NCI-H774 (cell line): Measurements from ENCODE around the gene ADCY7.
"Not testable (repeated sequence)": the region's sequence is repeated elsewhere in the genome, so short reads cannot be mapped to it uniquely, and the experiment has no call there.

ENCODE experiments used
- DNase-seq: peaks from one replicate; lab custom pipeline; 2025; lab: John Stamatoyannopoulos, UW

The ADCY7 gene

DNA sequence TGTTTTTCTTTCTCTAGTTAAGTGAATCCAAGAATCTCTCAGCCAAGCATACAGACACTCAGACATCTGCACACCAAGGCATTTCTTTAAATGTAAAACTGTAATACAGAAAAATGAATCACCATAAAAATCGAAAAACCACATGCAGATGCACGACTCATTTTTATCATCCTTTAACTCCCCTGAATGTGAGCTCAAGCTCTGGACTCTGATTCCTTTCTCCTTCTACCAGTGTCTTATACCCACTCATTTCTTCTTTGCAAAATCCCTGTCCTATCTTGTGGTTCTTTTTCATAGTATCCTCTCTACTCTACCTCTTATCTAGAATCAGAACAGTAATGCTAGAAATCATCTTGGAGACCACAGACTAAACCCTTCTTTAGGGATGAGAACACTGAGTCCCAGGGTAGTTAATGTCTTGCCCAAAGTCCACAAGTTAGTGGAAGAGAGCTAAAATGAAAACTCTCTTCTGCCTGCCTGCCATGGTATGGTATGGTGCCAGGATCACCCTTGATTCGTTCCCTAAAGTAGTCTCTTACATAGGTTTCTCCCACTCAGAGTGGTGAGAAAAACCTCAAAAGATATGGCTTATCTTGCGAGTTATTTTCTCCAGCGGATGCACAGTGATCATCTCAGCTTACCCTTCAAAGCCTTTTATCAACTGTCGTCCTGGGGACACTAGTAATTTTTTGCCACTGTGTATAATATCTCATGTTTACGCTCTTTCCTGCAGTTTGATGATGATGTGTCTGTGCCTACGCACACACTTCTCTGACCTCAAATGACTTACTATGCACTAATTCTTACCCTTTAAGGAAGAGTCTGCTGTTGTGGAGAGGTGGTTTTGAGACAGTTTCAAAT is 72.2 kb downstream of the ADCY7 start:
- no peak for DNase-seq

DNA sequence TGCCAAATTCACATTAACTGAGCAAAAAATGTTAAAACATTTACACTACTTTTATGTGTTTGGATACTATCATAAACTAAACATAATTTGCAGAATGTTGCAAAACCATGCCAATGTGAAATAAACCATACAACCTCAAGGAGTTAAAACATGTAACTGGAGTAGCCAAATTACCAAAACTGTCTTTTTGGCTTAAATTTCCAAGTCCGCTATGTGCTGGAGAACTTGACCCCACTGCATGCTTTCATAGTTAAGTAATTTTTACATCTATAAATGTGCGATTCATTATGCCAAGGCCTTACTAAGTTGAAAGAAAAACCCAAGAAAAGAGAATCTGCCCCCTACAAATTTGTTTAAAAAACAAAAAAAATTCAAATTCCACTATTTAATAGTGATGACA is 74.2 kb downstream of the ADCY7 start:
- no peak for DNase-seq

DNA sequence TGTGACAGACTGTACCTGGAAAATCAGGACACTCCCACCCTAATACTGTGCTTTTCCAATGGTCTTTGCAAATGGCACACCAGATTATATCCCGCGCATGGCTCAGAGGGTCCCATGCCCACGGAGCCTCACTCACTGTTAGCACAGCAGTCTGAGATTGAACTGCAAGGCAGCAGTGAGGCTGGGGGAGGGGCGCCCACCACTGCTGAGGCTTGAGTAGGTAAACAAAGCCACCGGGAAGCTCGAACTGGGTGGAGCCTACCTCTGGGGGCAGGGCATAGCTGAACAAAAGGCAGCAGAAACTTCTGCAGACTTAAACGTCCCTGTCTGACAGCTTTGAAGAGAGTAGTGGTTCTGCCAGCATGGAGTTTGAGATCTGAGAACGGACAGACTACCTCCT is 77.2 kb downstream of the ADCY7 start:
- DNase-seq: not testable (repeated sequence)

GRCh38 chr16:50345210-50345609 is 78.9 kb downstream of the ADCY7 start:
- DNase-seq: not testable (repeated sequence)

GRCh38 chr16:50351116-50351515 is 84.8 kb downstream of the ADCY7 start:
- no peak for DNase-seq

- DNase-seq: no peak
Measured at GRCh38 chr16:50351952-50352351, 85.6 kb downstream of the ADCY7 start.

DNA sequence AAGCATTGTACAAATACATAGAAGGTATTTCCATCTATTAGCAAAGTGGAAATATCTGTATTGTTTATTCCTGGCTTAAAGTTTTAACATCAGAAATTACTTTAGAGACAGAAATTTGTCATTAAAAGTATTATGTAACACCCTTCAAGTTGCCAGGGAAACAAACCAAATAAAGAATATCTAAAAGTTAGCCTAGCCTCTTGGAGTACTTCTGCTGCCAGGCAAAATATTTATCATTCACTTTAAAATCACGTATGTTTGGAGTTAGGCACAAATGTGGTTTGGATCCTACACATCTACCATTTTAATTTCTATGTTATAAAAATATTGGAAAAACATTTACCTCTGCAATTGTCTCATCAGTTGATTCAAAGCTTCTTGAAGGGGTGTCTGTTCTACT is 87.7 kb downstream of the ADCY7 start:
- no peak for DNase-seq

DNA sequence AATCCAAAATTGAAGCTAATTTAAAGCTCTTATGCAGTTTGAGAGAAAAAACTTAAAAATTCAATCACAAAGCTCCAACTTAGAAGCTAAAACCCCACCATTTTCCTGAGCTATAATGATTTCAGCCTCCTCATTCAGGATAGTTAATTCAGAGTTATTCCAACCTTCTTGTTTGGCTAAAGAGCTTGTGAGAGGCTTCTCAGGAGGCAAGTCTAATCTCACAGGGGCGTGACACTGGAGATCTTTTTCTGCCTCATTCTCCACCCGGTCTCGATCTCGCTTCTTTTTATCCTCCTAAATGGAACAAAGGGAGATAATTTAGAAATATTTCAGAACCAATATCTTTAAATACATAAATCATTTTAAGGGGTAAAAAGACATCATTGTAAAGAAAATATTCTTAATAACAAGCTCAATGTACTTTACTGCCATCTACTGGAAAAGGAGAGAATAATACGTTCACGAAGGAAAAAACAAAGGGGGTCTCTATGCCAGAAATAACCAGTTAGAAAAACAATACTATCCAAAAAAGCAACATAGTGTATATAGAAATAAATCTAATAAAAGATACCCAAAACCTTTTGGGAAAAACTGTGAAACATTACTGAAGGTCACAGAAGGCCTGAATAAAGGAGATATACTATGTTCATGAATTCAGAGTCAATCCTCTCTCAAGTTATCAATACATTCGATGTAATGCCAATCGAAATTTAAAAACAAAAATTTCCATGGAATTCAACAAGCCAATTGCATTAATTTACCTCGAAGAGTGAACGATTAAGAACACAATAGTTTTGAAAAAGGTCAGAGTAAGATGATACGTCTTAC is 88.5 kb downstream of the ADCY7 start:
- no peak for DNase-seq

DNA sequence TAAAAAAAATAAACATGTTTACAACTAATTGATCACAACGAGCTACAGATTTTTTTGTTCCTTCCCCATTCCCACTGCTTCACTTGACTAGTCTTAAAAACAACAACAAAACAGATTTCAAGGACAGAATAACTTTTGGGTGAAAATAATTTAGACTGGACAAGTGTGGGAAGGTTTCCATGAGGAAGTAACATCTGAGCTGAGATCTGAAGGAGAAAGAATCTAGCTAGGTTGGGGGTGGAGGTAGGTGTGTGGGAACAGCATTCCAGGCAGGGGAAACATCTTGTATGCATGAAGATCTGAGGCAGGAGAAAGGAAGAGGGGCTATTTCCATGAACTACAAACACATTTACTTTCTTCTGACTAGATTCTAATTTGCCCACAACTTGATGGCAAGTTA is 93.3 kb downstream of the ADCY7 start:
- DNase-seq: no peak

- DNase-seq: no peak
Measured at GRCh38 chr16:50360033-50360778, 93.9 kb downstream of the ADCY7 start.

GRCh38 chr16:50360779-50361178 is 94.4 kb downstream of the ADCY7 start:
- DNase-seq: no peak

DNA sequence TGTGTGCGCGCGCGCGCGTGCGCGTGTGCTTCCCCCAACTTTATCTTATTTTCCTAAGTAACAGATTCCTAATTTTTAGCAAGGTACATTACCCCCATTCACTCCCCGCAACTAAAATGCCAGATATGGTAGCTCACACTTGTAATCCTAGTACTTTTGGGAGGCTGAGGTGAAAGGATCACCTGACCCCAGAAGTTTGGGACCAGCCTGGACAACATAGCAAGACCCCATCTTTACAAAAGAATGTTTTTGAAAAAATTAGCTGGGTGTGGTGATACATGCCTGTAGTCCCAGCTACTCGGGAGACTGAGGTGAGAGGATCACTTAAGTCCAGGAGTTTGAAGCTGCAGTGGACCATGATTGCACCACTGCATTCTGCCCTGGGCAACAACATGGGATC is 97.3 kb downstream of the ADCY7 start:
- DNase-seq: no peak

DNA sequence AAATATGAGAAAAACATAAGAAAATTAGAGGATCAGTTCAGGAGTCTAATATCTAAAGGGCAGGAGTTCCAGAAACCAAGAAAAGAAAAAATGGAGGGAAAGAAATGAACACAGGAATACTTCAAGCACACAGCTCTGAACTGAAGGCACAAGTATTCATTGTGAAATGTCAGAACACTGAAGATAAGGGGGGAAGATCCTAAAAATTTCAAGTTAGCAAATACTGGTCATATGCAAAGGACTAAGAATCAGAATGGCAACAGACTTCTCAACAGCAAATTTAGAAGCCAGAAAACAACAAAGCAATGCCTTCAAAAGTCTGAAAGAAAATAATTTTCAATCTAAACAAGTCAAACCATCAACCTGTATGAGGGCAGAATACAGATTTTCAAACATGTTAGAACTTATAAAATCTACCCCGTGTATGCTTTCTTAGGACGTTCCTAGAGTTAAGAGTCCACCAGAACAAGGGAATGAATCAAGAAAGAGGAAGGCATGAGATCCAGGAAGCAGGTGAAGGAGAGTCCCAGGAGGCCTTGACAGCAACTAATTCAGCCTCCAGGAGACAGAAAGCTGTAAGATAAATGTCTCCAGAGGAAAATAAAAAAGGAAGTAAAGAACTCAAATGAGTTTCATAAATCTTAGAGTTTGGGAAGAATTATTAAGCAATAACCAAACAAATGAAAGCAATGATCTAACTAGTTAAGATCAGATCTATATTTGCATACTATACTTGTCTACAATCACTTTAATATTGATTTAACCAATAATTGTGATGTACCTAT is 99.6 kb downstream of the ADCY7 start:
- no peak for DNase-seq
